HG03060 (cell line): ENCODE measurements around the gene C5orf15.

Experiments used
- ATAC-seq: cut with Tn5 transposase; IDR thresholded peaks from one replicate; pipeline ENCODE4 v1.9.1; 2021; ENCODE audit warnings: low read depth, moderate number of reproducible peaks; ENCODE audit not compliant: unreplicated experiment

The C5orf15 gene

DNA sequence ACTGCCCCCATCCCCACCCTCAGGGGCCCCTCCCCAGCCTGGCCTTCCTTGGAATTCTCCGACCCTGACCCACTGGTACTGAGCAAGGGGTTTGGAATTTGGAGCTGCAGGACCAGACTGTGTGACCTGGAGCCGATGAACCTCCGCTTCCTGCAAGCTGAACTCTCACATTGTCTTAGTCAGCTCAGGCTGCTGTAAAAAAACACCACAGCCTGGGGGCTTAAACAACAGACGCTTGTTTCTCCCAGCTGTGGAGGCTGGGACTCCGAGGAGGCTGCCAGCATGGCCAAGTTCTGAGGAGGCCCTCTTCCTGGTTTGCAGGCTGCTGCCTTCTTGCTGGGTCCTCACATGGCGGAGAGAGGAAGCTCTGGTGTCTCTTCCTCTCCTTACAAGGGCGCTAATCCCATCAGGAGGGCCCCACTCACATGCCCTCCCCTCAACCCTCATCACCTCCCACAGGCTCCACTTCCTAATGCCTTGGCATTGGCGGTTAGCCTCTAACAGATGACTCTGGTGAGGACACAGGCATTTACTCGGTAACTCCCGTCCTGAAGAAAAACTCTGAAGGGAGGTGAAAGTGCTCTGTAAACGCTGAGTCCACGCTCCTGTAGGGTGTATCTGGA, 42.4 kb downstream of the C5orf15 start:
- ATAC-seq: no peak

DNA sequence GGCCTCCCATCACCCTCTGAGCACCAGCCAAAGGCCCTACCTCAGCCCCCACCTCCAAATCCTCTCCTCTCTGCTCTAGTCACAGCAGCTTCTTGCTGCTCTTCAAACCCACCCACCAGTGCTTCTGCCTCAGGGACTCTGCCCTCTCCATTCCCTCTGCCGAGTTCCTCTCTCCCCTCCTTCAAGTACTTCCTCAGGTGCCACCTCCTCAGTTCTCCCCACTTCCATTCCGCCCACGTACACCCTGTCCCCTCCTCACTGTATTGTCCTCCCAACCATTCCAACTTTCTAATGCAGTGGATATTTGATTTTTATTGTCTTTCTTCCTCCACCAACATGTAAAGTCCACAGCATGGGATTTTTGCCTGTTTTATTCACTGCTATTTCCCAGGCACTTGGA, 43.2 kb downstream of the C5orf15 start:
- ATAC-seq: no peak

DNA sequence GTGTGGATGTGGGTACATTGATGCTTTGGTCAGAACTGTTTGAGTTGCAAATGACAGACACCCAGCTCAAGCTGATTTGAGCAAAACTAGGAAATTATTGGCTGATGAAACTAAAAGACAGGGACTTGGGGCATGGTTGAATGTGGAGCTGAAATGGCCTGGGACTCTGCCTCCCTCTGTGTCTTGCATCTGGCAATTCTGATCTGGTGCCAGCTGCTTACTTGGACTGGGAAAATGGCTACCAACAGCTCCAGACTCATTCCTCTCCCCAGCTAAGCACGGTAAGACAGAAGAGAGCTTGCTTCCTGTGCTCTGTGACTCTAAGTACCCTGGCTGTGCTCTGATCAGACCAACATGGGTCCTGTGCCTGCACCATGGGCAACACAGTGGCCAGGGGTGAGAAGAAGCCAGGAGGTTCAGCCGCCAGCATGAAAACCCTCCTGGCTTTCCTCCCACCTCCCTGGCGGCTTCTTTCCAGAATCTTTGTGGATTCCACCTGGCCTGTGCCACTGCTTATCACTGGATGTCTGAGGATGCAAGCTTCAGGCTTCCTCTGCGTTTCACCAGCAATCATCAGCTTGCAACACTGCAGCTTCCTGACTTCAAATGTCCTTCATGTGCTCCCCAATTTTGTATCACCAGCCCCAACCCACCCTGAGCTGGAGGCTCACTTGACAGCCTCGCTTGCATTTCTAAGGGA, 44.1 kb downstream of the C5orf15 start:
- ATAC-seq: no peak

DNA sequence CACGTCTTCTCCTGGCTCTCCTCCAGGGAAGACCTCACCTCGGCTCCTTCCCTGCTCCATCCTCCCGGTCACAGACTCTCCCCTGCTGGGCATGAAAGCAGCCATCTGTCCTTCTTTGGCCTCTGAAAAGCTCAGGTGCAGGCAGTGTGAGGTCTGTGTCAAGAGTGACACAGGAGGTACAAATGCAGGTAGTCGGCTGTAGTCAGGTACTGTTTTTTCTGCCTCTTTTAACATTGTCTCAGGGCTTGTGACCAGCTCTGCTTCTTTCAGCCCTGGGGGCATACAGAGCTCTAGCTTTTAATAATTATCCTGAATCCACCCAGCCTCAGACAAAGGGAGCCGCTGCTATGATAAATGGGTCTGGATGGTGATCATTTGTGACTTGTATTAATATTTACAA, 46.4 kb downstream of the C5orf15 start:
- no peak for ATAC-seq

DNA sequence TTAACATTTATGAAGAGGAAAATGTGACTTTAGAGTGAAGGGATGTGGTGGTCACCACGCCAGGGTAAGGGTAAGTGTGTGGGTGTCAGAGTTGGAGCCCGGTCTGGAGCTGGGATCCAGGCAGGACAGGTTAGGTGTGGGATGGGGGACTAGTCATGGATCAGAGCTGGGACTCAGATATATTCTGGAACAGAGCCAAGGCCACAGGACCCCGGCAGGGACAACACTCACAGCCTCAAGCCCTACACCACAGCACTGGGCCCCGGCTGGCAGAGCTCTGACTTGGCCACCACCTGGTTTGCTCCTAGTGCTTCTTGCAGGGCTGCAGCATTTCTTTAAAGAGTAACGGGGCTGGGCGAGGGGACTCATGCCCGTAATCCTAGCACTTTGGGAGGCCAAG, 47.4 kb downstream of the C5orf15 start:
- ATAC-seq: no peak

DNA sequence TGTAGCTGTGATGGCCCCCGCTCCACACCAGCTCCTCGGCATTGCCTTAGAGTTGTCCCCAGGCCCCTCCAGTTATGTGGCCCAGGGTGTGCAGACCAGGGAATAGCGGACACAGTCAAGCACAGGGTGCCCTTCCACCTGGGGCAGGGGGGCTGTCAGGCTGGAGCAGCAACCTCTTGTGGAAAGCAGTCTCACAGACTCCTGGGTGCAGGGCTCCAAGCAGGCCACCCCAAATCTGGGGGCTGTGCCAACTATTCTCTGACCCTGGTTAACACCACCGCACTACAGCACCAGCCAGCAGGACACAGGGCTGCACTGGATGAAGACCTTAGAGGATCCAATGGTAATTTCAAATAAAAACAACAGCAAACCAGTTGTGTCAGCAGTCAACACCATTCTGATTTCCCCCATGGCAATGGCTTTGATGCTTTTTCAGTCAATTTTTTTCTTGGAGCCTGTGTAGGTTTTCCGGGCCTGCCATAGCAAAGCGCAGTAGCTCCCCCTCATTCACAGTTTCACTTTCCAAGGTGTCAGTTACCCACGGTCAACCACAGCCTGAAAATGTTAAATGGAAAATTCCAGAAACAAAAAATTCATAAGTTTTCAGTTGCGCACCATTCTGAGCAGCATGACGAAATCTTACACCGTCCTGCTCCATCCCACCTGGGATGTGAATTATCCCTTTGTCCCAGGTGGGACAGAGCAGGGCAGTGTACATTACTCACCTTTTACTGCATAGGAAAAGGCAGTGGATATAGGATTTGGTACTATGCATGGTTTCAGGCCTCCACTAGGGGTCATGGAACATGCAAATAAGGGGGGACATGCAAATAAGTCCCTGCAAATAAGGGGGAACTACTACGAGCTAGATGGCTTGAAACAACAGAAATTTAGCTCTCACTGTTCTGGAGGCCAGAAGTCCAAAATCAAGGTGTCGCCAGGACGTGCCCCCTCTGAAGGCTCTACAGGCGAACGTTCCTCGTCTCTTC, 49.0 kb downstream of the C5orf15 start:
- ATAC-seq: no peak

DNA sequence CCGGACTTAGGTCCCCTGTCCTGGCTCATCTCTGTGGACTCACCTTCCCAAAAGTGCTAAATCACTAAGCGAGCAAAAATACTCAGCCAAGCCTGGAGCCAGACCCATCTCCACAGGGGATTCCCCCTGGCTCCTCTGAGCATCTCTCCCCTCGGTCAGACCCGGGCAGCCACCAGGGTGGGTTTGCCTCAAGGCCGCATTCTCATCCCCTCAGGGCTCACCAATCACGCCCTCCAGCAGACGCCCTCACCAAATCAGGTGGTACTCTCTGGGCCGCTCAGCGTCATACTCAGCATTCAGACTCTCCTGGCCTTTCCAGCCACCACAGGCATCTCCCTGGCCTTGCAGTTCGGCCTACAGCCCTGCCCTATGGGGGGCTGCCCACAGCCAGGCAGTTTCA, 49.7 kb downstream of the C5orf15 start:
- ATAC-seq: no peak

DNA sequence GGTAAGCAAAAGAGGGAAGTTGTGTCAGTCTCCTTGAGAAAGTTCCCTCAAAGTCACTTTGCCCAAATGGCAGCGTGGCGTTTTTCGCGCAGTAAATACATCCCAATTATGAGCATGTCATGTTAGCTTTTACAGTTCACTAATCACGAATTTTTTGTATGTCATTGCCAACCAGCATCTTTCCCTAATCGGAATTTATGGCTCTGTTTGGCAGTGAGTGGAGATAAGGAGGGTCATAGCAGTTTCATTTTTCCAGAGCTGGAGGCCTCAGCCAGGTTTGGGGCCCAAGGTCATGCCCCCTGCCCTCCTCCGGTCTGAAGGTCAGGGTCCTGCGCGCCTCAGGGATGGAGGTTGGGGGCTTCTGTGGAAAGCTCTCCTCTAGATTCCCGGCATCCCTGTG, 50.1 kb downstream of the C5orf15 start:
- no peak for ATAC-seq

DNA sequence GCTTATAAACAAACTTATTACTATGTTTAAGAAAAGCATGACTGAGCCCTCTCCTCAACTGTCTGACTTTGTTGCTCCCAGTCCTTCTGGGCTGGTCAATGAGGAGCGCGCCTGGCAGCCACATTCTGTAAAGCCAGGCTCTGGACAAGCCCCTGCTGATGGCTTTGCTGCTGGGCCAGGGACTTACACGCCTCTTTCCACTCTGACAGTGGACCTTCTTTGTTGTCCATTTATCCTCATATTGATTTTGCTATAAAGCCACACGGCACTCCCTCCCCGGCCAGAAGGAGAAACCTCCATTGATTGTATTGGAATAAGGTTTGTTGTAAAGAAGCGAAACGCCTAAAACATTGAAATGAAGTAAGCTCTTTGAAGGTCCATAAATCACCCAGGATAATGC, 50.6 kb downstream of the C5orf15 start:
- no peak for ATAC-seq

DNA sequence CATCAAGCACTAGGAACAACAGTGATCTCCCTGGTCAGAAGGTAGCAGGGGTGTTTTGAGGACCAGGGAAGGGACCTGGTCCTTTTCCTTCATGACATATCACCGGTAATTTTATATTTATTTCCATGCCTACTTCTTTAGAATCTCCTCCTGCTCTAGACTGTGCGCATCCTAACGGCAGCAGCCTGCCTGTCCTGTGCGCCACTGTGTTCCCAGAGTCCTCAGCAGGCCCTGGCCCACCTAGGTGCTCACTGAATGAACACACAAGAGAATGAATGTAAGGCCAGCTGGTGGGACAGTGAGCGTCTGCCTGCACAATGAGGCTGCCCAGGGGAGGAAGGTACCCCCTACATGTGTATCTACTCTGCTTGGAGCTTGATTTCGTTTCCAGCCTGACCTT, 51.5 kb downstream of the C5orf15 start:
- no peak for ATAC-seq

DNA sequence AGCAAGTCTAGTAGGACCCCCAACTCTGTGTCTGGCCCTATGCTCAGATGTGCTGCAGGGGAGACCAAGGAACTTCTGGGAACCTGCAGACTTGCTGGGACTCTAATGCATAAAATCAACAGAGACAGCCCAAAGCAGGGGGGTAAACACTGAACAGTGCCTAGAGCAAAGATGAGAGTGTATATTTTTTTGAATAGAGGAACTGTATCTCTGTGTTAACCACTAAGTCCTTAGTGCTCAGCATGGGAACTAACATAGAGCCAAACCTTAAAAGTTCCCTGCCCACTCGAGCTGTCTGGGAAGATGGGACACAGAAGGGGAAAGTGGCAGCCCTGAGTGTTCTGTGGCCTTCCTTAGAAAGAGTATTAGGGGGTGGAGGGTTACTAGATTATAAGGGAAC, 51.9 kb downstream of the C5orf15 start:
- no peak for ATAC-seq

DNA sequence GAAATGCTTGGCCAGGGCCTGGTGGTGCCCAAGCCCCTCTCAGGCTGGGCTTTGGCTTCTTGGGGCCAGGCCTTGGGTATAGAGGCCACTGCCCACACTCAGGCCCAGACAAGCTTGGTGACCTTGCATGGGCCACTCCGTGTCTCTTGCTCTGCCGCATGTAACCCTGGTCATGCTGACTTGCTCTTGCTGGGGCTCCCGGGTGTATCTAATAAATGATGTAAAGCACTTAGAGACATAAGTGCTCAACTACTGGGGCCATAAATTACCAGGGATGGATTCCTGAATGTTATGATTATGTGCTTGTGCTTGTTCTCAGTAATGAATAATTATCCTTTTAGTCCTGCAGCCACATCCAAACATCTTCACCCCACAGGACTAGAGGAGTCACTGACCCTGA, 54.0 kb downstream of the C5orf15 start:
- ATAC-seq: no peak

DNA sequence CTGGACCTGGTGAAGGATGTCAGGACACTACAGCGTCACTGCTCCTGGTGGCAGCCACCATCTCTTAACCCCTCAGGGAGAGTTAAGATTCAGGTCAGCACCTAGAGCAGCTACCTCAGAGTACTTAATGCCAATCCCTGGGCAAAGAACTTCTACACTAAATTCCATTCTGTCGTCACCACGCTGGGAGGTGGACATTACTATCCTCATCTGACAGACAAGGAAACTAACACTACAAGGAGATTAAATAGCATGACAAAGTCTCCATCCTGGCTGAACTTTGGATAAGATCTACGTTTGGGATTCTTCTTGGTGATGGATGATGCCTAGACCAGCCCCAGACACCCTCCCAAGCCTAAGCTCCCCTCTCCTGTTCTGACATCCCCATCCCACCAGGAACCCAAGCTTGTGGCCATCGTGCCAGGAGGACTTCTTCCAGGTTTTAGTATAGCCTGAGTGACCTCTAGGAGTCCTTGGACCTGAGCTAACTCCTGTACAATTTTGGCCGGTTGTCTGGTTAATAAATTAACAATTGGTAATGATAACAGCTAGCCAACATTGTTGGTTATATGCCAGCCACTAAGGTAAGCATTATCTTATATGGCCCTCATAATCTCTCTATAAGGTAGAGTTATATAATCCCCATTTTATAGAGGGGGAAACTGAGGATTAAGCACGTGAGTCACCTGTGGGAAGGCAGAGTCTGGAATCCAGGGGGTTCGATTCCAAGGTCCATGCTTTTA, 54.8 kb downstream of the C5orf15 start:
- no peak for ATAC-seq

DNA sequence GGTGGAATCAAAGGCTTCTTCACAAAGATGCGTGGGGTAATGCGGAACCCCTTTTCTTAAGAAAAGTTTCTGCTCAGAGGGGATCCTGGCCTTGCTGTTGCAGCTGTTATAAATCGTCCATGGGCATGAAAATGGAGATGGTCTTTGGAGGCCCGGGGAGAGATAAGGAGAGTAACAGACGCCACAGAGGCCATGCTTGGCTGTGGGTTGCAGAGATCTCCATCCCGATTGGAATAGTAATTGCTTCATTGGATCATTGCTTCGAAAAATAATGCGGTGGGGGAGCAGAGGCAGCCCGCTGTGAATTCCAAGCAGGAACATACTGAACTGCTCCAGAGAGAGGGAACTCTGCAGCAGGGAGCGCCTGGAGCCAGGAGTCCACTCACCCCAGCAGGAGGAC, 55.5 kb downstream of the C5orf15 start:
- no peak for ATAC-seq

DNA sequence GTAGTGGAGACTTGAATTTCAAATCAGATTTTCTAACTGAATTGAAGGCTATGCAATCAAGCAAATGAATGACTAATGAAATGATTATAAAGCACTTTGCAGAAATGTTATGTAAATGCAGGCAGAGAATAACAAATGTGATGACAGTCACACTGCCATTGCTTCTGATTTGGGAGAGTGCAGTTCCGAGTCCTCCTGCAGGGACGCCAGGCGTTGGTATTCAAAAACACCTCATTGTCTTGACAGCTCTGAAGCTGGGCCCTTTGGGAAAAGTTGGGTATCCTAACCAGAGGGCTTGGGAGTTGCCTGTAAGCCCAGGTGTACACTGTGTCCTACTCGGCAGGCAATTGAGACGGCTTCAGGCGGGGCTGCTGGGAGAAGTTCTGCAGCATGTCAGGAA, 57.9 kb downstream of the C5orf15 start:
- ATAC-seq: no peak

DNA sequence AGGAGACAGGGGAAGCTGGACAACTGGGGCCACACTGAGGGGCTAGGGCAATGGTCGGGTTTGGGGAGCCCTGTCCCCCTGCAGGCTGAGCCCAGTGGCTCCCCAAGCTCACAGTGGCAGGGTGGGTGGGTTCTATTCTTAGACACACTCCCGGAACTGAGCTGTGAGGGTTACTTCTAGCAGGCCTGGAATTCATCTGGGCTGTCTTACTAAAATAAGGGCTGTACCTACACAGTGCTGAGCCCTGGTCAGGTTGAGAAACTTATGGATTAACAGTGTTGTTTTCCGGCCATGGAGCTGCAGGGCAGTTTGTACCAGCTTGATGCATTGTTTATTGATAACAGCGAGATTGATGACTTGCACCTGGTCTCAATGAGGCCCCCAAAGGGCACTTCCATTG, 58.8 kb downstream of the C5orf15 start:
- no peak for ATAC-seq

DNA sequence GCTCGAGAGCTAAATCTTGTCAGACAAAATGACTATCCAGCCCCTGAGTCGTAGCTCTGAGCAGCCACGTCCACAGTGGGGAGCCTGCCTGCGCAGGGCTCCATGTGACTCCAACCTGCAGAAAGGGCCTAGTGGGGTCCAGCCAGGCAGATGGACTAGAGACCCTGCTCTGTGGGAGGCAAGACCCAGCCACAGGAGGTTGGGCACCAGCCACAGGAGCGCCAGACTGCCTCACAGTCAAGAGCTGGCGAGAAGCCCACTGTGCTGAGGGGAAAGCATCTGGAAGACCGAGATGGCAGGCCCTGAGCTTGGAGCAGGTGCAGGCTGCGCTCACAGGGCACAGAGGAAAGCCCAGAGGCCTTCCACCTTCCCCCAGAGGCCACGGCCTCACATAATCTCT, 61.4 kb downstream of the C5orf15 start:
- ATAC-seq: no peak

DNA sequence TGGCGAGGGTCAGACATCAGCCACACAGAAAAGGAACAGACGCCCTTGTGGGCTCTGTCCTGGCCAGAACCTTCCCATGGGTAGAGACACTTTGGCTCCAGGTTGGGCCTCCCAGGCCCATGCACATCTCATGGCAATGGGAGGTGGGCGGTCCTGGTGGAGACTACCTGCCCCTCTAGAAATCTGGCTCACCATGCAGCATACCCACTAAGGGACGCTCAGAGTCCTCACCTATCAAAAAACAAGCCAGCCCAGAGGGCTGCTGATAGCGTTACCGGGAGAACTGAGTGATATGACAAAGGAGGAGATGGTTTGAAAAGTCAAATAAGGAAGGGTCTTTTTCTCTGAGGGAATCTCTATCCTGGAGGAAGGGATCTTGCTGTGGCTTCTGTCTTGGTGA, 62.1 kb downstream of the C5orf15 start:
- no peak for ATAC-seq
